GM18858 (cell line): ENCODE measurements around the gene TRPV5.
"Not testable (repeated sequence)": the region's sequence is repeated elsewhere in the genome, so short reads cannot be mapped to it uniquely, and the experiment has no call there.

Experiments
- ATAC-seq: cut with Tn5 transposase; IDR thresholded peaks from one replicate; pipeline ENCODE4 v1.9.1; 2021; ENCODE audit not compliant: unreplicated experiment

The TRPV5 gene

GRCh38 chr7:142933624-142934023, at the start of gene TRPV5:
TSS of gene TRPV5 (minus strand) at chr7:142933746. CDS start at chr7:142933459, 287 bp downstream.
- no peak for ATAC-seq

DNA sequence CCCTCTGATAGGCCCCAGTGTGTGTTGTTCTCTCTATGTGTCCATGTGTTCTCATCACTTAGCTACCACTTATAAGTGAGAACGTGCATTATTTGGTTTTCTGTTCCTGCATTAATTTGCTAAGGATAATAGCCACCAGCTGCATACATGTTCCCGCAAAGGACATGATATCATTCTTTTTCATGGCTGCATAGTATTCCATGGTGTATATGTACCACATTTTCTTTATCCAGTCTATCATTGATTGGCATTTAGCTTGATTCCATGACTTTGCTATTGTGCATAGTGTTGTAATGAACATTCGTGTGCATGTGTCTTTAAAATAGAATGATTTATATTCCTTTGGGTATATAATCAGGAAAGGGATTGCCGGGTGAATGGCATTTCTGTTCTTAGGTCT, 44.9 kb upstream of the TRPV5 start:
- ATAC-seq = not testable (repeated sequence)

DNA sequence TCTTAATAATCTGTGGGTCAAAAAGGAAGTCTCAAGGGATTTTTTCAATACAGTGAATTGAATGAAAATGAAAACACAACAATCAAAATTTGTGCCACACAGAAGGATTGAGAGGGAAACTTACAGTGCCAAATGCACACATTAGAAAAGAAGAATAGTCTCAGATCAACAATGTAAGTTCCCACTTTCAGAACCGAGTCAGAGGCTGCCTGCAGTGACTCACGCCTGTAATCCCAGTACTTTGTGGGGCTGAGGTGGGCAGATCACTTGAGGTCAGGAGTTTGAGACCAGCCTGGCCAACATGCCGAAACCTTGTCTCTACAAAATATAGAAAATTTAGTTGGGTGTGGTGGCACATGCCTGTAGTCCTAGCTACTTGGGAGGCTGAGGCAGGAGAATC, 41.1 kb upstream of the TRPV5 start:
- no peak for ATAC-seq

DNA sequence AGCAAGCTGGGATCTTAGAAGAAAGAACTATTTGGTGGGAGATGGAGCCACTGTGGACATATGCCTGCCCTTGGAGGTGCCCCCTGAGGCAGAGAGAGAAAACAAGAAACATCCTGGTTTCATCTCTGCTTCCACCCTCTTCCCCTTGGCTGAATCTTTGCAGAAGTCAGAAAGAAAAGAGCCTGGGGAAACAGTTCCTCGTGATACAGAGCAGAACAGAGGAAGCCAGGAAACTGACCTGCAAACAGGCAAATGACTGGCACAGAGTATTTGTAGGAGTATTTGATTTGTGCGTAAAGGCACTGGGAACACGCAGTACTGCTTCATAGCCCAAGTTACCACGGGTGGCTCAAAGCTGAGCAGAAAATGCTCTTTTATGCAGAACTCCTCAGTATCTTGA, 35.6 kb upstream of the TRPV5 start:
- no peak for ATAC-seq

- ATAC-seq = no peak
Measured at GRCh38 chr7:142968229-142968628, 34.7 kb upstream of the TRPV5 start.

- ATAC-seq = no peak
Measured at GRCh38 chr7:142964502-142965246, 31.1 kb upstream of the TRPV5 start.

GRCh38 chr7:142963993-142964392, 30.4 kb upstream of the TRPV5 start:
- no peak for ATAC-seq

- no peak for ATAC-seq
Measured at GRCh38 chr7:142962991-142963390, 29.4 kb upstream of the TRPV5 start.

- no peak for ATAC-seq
Measured at GRCh38 chr7:142961973-142962926, 28.7 kb upstream of the TRPV5 start, which contains the start of gene KEL. TSS of gene KEL (minus strand) at chr7:142962363. CDS start at chr7:142962206, 157 bp downstream.

- no peak for ATAC-seq
Measured at GRCh38 chr7:142961595-142961972, 28.0 kb upstream of the TRPV5 start.

GRCh38 chr7:142960955-142961512, 27.5 kb upstream of the TRPV5 start:
- ATAC-seq = no peak

GRCh38 chr7:142959202-142959601, 25.7 kb upstream of the TRPV5 start:
- ATAC-seq = no peak

GRCh38 chr7:142957723-142958122, 24.2 kb upstream of the TRPV5 start:
- no peak for ATAC-seq

- ATAC-seq = no peak
Measured at GRCh38 chr7:142956951-142957623, 23.5 kb upstream of the TRPV5 start.

- no peak for ATAC-seq
Measured at GRCh38 chr7:142954680-142955268, 21.2 kb upstream of the TRPV5 start.

DNA sequence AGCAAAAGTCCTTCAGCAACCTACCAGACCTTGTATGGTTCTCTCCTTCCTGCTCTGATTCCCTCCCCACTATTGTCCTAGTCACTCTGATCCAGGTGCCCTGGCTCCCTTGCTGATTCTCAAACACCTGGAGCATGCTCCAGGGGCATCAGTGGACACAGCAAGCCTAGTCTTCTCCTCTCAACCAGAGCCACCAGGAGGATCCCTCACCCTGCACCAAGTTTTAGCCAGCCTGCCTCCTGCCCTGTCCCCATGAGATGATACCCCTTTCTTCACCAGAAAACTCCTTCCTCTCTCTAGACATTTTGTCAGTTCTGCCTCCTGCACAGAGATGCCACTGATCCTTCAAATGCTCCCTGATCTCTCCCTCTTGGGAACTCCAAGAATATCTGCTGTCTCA, 16.7 kb upstream of the TRPV5 start:
- ATAC-seq = no peak

DNA sequence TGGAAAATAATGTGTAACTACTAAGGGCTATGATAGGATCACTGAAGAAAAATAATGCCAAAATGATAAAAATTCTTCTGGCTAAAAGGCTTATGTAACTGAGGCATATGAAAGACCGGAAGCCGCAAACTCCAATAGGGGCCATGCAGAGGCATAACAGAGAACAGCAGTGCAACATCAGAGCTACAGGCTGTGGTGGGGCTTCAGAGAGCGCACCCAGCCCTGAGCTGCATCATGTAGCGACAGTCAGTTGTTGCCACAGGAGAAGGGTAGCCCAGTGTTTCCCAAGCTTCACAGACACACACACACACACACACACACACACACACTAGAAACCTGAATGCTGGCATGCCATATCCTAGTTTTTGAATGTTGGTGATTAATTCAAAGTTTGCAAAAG, 15.1 kb upstream of the TRPV5 start:
- ATAC-seq = no peak

DNA sequence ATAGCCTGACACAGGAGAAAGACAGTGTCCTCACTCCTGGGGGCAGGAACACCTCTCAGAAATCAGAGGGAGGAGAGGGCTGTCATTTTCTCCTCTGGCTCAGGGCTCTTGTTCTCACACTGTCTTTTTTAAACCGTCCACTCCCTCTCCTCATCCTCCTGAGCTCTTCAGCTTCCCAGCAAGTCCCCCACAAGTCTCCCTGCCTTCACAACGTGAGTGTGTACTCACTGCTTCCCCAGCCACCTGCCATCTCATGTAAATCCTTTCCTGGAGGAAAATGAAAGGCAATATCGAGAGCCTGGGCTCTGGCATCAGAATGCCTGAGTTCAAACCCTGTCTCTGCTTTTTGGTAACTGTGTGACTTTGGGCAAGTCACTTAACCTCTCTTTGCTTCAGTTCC, 11.5 kb upstream of the TRPV5 start:
- ATAC-seq = no peak

GRCh38 chr7:142943706-142944268, 10.2 kb upstream of the TRPV5 start:
- ATAC-seq = no peak

DNA sequence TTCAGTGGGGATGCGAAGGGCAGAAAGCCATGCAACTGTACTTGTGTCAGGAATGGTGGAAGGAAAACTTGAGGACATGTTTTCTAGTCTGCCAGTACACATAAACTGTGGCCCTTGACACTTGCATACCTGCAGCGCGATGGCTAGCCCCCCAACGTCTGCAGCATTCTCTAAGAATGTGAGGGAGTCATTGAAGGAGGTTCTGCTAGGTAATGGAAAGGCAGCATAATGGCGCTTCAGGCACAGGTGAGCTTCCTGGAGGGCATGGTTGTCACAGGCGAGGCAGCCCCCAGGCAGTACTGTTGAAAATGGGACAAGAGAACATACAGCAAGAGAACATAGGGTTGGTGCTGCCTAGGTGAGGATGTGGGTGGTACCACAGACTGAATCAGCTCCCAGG, 9.2 kb upstream of the TRPV5 start:
- no peak for ATAC-seq
